Suppressor macrophage (primary cell): ENCODE results near the gene OR7A10.
A peak's percentile ranks its signal among the peaks of the same experiment; 100 is the strongest.
"Not testable (repeated sequence)": the region's sequence is repeated elsewhere in the genome, so short reads cannot be mapped to it uniquely, and the experiment has no call there.

Experiments
- DNase-seq, 4 experiments: peaks; one replicate each; pipeline ENCODE4 v3.0.0-alpha.2; 2020 to 2022

Gene OR7A10

DNA sequence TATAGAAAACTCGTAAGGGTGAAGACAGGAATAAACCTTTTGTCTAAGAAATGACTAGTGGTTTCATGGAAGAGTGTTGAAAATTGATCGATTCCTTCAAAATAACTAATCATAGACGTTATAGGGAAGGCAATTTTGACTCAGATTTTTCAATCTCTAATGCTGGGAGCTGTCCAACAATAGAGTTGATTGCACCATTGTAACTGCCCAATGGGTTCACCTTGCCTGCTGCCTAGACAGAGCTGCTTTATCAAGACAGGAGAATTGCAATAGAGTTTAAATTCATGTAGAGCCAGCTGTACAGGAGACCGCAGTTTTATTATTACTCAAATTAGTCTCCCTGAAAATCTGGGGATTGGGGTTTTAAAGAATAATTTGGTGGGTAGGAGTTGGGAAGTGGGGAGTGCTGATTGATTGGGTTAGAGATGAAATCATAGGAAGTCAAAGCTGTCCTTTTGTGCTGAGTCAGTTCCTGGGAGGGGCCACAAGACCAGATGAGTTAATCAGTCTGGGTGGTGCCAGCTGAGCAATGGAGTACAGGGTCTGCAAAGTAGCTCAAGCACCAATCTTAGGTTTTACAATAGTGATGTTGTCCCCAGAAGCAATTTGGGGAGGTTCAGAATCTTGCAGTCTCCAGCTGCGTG lies 53.5 kb downstream of the OR7A10 start:
- DNase-seq = peak in 3 of 4 experiments; percentile 25 to 56 (median 35)

DNA sequence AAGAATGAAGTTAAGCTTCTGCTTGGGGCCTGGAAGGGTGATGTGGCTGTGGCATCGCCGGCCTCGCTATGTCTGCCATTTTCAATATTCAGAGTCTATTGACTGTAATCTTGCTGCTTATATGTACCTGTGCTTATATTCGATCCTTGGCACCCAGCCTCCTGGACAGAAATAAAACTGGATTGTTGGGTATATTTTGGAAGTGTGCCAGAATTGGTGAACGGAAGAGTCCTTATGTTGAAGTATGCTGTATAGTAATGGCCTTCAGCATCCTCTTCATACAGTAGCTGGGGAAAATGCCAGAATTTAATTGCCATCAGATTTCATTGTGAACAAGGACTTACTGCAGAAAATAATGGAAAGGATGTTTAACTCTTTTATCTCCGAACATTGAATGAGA lies 56.5 kb downstream of the OR7A10 start:
- not testable (repeated sequence) for DNase-seq
